ENCODE results near the gene KLRC1.
"Not testable (repeated sequence)": the region's sequence is repeated elsewhere in the genome, so short reads cannot be mapped to it uniquely, and the experiment has no call there.

The KLRC1 gene

GRCh38 chr12:10453156-10453555, at the start of gene KLRC1:
TSS of gene KLRC1 (minus strand) at chr12:10453377. CDS start at chr12:10451156, 2,221 bp downstream.
- in situ Hi-C loops (cut with HindIII; ENCODE audit: low sequenced_read_pairs) = no loop called here
- DNase-seq (ENCODE audit: low read depth) = no peak

GRCh38 chr12:10501030-10501429, 47.9 kb upstream of the KLRC1 start:
- TF ChIP-seq CTCF (IDR thresholded peaks at IDR 0.05; ENCODE audit: low read depth, low read length, missing control alignments) = peak; percentile 22
- no peak overlapping the region for H3K4me3 ChIP-seq (ENCODE audit: low read depth, low read length)
- in situ Hi-C loops (cut with HindIII; ENCODE audit: low sequenced_read_pairs) = no loop called here
- DNase-seq (ENCODE audit: low read depth) = peak; percentile 11

More at GRCh38 chr12:10453156-10453555, at the start of gene KLRC1:
- no peak for TF ChIP-seq CTCF (IDR thresholded peaks at IDR 0.05; ENCODE audit: low read depth, low read length, missing control alignments)
- H3K4me3 ChIP-seq (ENCODE audit: low read depth, low read length) = no peak within 1 kb of the TSS

- H3K4me3 ChIP-seq (ENCODE audit: low read depth, low read length) = no peak overlapping the region
- no peak for TF ChIP-seq CTCF (IDR thresholded peaks at IDR 0.05; ENCODE audit: low read depth, low read length, missing control alignments)
- no peak for DNase-seq (ENCODE audit: low read depth)
- in situ Hi-C loops (cut with HindIII; ENCODE audit: low sequenced_read_pairs) = no loop called here
Observed at GRCh38 chr12:10498042-10498441, 44.9 kb upstream of the KLRC1 start.

- in situ Hi-C loops (cut with HindIII; ENCODE audit: low sequenced_read_pairs) = no loop called here
- no peak for TF ChIP-seq CTCF (IDR thresholded peaks at IDR 0.05; ENCODE audit: low read depth, low read length, missing control alignments)
- DNase-seq (ENCODE audit: low read depth) = peak; percentile 67
Observed at GRCh38 chr12:10497602-10498001, 44.4 kb upstream of the KLRC1 start.

GRCh38 chr12:10491766-10492165, 38.6 kb upstream of the KLRC1 start:
- no peak overlapping the region for H3K4me3 ChIP-seq (ENCODE audit: low read depth, low read length)
- TF ChIP-seq CTCF (IDR thresholded peaks at IDR 0.05; ENCODE audit: low read depth, low read length, missing control alignments) = no peak
- in situ Hi-C loops (cut with HindIII; ENCODE audit: low sequenced_read_pairs) = no loop called here
- no peak for DNase-seq (ENCODE audit: low read depth)

More at GRCh38 chr12:10497602-10498001, 44.4 kb upstream of the KLRC1 start:
- H3K4me3 ChIP-seq (ENCODE audit: low read depth, low read length) = no peak overlapping the region

GRCh38 chr12:10487328-10487727, 34.2 kb upstream of the KLRC1 start:
- DNase-seq (ENCODE audit: low read depth); H3K4me3 ChIP-seq (ENCODE audit: low read depth, low read length); in situ Hi-C loops (cut with HindIII; ENCODE audit: low sequenced_read_pairs): not testable (repeated sequence)

GRCh38 chr12:10481901-10482300, 28.7 kb upstream of the KLRC1 start:
- H3K4me3 ChIP-seq (ENCODE audit: low read depth, low read length); DNase-seq (ENCODE audit: low read depth); in situ Hi-C loops (cut with HindIII; ENCODE audit: low sequenced_read_pairs): not testable (repeated sequence)

GRCh38 chr12:10472808-10473207, 19.6 kb upstream of the KLRC1 start:
- DNase-seq (ENCODE audit: low read depth); in situ Hi-C loops (cut with HindIII; ENCODE audit: low sequenced_read_pairs); H3K4me3 ChIP-seq (ENCODE audit: low read depth, low read length): not testable (repeated sequence)

Measured in astrocyte of the cerebellum (primary cell).